ENCODE data around the gene SEMA6B. TPM values are rescaled to one million over a fixed set of nuclear protein-coding genes. Genes with fewer than 3 reads are reported as not detected.

SEMA6B gene
- total RNA-seq, 1 experiment from 2014 or later, result 5.7 TPM

- Histone ChIP-seq H3K27me3 (ENCODE audit: control insufficient read depth, insufficient read depth, low read length) (no peaks in the 10 kb centered on the region), H3K4me3 (ENCODE audit: low read depth in 2 of 2, low read length in 2 of 2) (no peak overlapping the region), H3K27ac (ENCODE audit: low read length) (no peak overlapping the region), H3K9me3 (ENCODE audit: control insufficient read depth, insufficient read depth, low read depth, low read length) (no peaks in the 10 kb centered on the region), H3K4me1 (ENCODE audit: control insufficient read depth, insufficient read depth, low read length) (no peaks in the 10 kb centered on the region), H3K36me3 (ENCODE audit: control insufficient read depth, insufficient read depth, low read length) (no peaks in the 10 kb centered on the region)
- ATAC-seq (no peak), DNase-seq (ENCODE audit: low read depth, low spot score) (no peak)
- ChIA-PET CTCF (interaction anchor here (0.6 kb wide), 1 partner anchor 16 kb away, joined by 3 read pairs; no protein-coding TSS in a partner anchor), POLR2A (no interaction called here)
- intact Hi-C loops (cut with micrococcal nuclease; ENCODE audit: unreplicated experiment), result no loop called here
- no TSS peak for BruUV-seq (replicated peaks)
- in situ Hi-C loops (cut with HindIII; ENCODE audit: low pct_unique_long_range_greater_than_20kb, low sequenced_read_pairs), result no loop called here
- TF ChIP-seq SIN3A (IDR thresholded peaks at IDR 0.05; ENCODE audit: borderline replicate concordance, insufficient read depth, low read depth, low read length) (no peak), CTCF (IDR thresholded peaks at IDR 0.05) (no peak), REST (IDR thresholded peaks at IDR 0.05; ENCODE audit: insufficient read depth in 1 of 2, low read depth in 2 of 2, low read length in 1 of 2) (no peak), TCF7L2 (IDR thresholded peaks at IDR 0.05; ENCODE audit: low read depth, low read length) (no peak), POLR2AphosphoS5 (IDR thresholded peaks at IDR 0.05; ENCODE audit: low read depth, low read length) (no peak)
Observed at GRCh38 chr19:4548238-4548584, 11.3 kb downstream of the SEMA6B start.

GRCh38 chr19:4547303-4548237 lies 11.9 kb downstream of the SEMA6B start:
- POLR2A ChIA-PET, result no interaction called here
- peak; percentile 73 for ATAC-seq
- H3K9me3 ChIP-seq (ENCODE audit: control insufficient read depth, insufficient read depth, low read depth, low read length), result no peaks in the 10 kb centered on the region
- no peaks in the 10 kb centered on the region for H3K4me1 ChIP-seq (ENCODE audit: control insufficient read depth, insufficient read depth, low read length)
- no peak overlapping the region for H3K27ac ChIP-seq (ENCODE audit: low read length)
- TF ChIP-seq TCF7L2 (IDR thresholded peaks at IDR 0.05; ENCODE audit: low read depth, low read length), result no peak
- peak; percentile 63 for TF ChIP-seq CTCF (IDR thresholded peaks at IDR 0.05)
- no peak for TF ChIP-seq REST (IDR thresholded peaks at IDR 0.05; ENCODE audit: insufficient read depth in 1 of 2, low read depth in 2 of 2, low read length in 1 of 2)
- intact Hi-C loops (cut with micrococcal nuclease; ENCODE audit: unreplicated experiment) (no loop called here), in situ Hi-C loops (cut with HindIII; ENCODE audit: low pct_unique_long_range_greater_than_20kb, low sequenced_read_pairs) (no loop called here)
- H3K27me3 ChIP-seq (ENCODE audit: control insufficient read depth, insufficient read depth, low read length), result no peaks in the 10 kb centered on the region
- H3K4me3 ChIP-seq (ENCODE audit: low read depth in 2 of 2, low read length in 2 of 2), result no peak overlapping the region
- DNase-seq (ENCODE audit: low read depth, low spot score), result no peak
- no TSS peak for BruUV-seq (replicated peaks)
- H3K36me3 ChIP-seq (ENCODE audit: control insufficient read depth, insufficient read depth, low read length), result no peaks in the 10 kb centered on the region
- CTCF ChIA-PET, result interaction anchor here (0.6 kb wide), 1 partner anchor 15 kb away, joined by 3 read pairs; no protein-coding TSS in a partner anchor

All from Panc1 (cell line).